PC-3 (cell line): ENCODE data around the gene BCL2L15. TPM values are rescaled to one million over a fixed set of nuclear protein-coding genes. Genes with fewer than 3 reads are reported as not detected.

Experiments used
- ATAC-seq: fragments of 200-7000 bp; cut with Tn5 transposase; 2 replicates; pipeline ENCODE4 v1.9.1; 2020; ENCODE audit warnings: mild to moderate bottlenecking, moderate library complexity
- BruUV-seq: library from RNA; stranded (reverse); fragments of 400-500 nt; replicated peaks from 2 replicates; lab custom pipeline; 2021; lab: Mats Ljungman, UMichigan
- CTCF ChIA-PET: fragments of 300-600 bp; sonication (Branson Sonifier 250); formaldehyde crosslinking; loops from one replicate; lab custom pipeline; 2022; ENCODE audit warnings: antibody characterized with exemption; lab: Charles Lee
- POLR2A ChIA-PET: fragments of 300-600 bp; sonication (Branson Sonifier 250); formaldehyde crosslinking; loops from one replicate; lab custom pipeline; 2022; ENCODE audit warnings: antibody characterized with exemption; ENCODE audit not compliant: unreplicated experiment; lab: Charles Lee
- DNase-seq: peaks from one replicate; pipeline ENCODE4 v3.0.0-alpha.2; 2015
- H2AFZ ChIP-seq: fragments of 300-600 bp; sonication (generic); 2 replicates; pipeline ENCODE4 v1.6.0; 2016; ENCODE audit warnings: antibody characterized with exemption, low read length
- H3F3A ChIP-seq: fragments of 300-600 bp; sonication (generic); one replicate; pipeline ENCODE4 v1.6.0; 2017; ENCODE audit warnings: antibody characterized with exemption, low read length, control low read depth, mild to moderate bottlenecking; ENCODE audit not compliant: unreplicated experiment
- H3K27ac ChIP-seq: fragments of 300-600 bp; sonication (generic); 2 replicates; pipeline ENCODE4 v1.5.1; 2016; ENCODE audit warnings: mild to moderate bottlenecking, low read length
- H3K27me3 ChIP-seq: fragments of 300-600 bp; sonication (generic); 2 replicates; pipeline ENCODE4 v1.6.1; 2016; ENCODE audit warnings: low read length, mixed read lengths
- H3K36me3 ChIP-seq: fragments of 300-600 bp; sonication (generic); 2 replicates; pipeline ENCODE4 v1.6.1; 2016; ENCODE audit warnings: low read depth, mixed run types, low read length, mixed read lengths
- H3K4me1 ChIP-seq: fragments of 300-600 bp; sonication (generic); 2 replicates; pipeline ENCODE4 v1.5.1; 2016; ENCODE audit warnings: low read length; ENCODE audit not compliant: insufficient read depth
- H3K4me2 ChIP-seq: fragments of 300-600 bp; sonication (generic); 2 replicates; pipeline ENCODE4 v1.6.0; 2016; ENCODE audit warnings: low read length
- H3K4me3 ChIP-seq: fragments of 300-600 bp; sonication (generic); 2 replicates; pipeline ENCODE4 v1.5.1; 2016; ENCODE audit warnings: mild to moderate bottlenecking, low read length, mixed read lengths
- H3K79me2 ChIP-seq: fragments of 300-600 bp; sonication (generic); 2 replicates; pipeline ENCODE4 v1.6.1; 2017; ENCODE audit warnings: low read length, mixed read lengths
- H3K9ac ChIP-seq: fragments of 300-600 bp; sonication (generic); 2 replicates; pipeline ENCODE4 v1.6.0; 2016; ENCODE audit warnings: mild to moderate bottlenecking, low read length
- H3K9me2 ChIP-seq: fragments of 300-600 bp; sonication (generic); replicated peaks from 2 replicates; pipeline ENCODE4 v1.6.1; 2016; ENCODE audit warnings: mixed run types, low read length, mixed read lengths
- H3K9me3 ChIP-seq: fragments of 300-600 bp; sonication (generic); 2 replicates; pipeline ENCODE4 v1.6.1; 2016; ENCODE audit warnings: low read length, mixed read lengths
- H4K20me1 ChIP-seq: fragments of 300-600 bp; sonication (generic); 2 replicates; pipeline ENCODE4 v1.6.1; 2016; ENCODE audit warnings: low read length, mixed read lengths
- EZH2 ChIP-seq: fragments of 300-600 bp; sonication (generic); IDR thresholded peaks from one replicate; pipeline ENCODE4 v1.6.1; 2017; ENCODE audit warnings: antibody characterized with exemption, mild to moderate bottlenecking, low read length; ENCODE audit not compliant: unreplicated experiment
- EZH2phosphoT487 ChIP-seq: fragments of 300-600 bp; sonication (generic); IDR thresholded peaks from 2 replicates; pipeline ENCODE4 v1.6.1; 2018; ENCODE audit warnings: mild to moderate bottlenecking, antibody characterized with exemption, low read length, borderline replicate concordance
- intact Hi-C: fragments of 100-400 bp; cut with micrococcal nuclease; formaldehyde crosslinking; loops from 2 replicates; pipeline ENCODE4 v1.9.0; 2023
- total RNA-seq: library from RNA; depleted of rRNA; stranded (reverse); fragments of >200 nt; gene quantifications from 2 replicates; pipeline ENCODE4 v1.2.3, GENCODE V29; 2014
- TF ChIP-seq, protein P1 (sequence below): fragments of 300-600 bp; sonication (generic); conservative IDR thresholded peaks from 2 replicates; pipeline ENCODE4 v1.5.1; 2017; ENCODE audit warnings: antibody characterized with exemption, low read depth, mild to moderate bottlenecking, low read length

The BCL2L15 gene
- total RNA-seq, 1 experiment from 2014 or later: 0.29 TPM

DNA sequence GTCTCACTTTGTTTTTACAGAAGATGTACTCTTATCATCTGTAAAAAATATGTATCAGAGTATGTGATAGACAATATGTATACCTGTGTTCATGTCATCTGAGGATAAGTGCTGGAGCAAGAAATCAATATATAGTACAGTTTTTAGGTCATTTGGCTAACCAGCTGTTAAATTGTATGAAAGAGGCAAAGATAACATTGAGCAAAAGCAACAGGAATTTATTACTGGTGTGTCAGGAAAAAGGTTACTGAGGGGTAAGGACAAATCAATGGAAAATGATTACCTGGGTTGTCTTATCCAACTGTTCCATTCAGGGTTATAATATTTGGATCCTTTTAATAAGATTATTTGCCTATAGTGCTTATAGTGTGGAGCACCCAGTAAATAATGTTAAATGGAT lies 46.6 kb upstream of the BCL2L15 start:
- Histone ChIP-seq H3K9me2 (no peaks in the 10 kb centered on the region), H3K4me3 (no peak overlapping the region), H2AFZ (no peak overlapping the region), H3F3A (peaks cover 5% of the 10 kb centered on the region), H3K4me2 (no peak overlapping the region), H3K79me2 (peaks cover 97% of the 10 kb centered on the region), H3K9ac (no peak overlapping the region), H3K36me3 (no peaks in the 10 kb centered on the region), H3K4me1 (peaks cover 31% of the 10 kb centered on the region), H3K27me3 (no peaks in the 10 kb centered on the region), H4K20me1 (peaks cover 43% of the 10 kb centered on the region), H3K27ac (no peak overlapping the region), H3K9me3 (no peaks in the 10 kb centered on the region)
- CTCF ChIA-PET: no interaction called here
- DNase-seq (no peak), ATAC-seq (no peak)
- TF ChIP-seq, protein P1, sequence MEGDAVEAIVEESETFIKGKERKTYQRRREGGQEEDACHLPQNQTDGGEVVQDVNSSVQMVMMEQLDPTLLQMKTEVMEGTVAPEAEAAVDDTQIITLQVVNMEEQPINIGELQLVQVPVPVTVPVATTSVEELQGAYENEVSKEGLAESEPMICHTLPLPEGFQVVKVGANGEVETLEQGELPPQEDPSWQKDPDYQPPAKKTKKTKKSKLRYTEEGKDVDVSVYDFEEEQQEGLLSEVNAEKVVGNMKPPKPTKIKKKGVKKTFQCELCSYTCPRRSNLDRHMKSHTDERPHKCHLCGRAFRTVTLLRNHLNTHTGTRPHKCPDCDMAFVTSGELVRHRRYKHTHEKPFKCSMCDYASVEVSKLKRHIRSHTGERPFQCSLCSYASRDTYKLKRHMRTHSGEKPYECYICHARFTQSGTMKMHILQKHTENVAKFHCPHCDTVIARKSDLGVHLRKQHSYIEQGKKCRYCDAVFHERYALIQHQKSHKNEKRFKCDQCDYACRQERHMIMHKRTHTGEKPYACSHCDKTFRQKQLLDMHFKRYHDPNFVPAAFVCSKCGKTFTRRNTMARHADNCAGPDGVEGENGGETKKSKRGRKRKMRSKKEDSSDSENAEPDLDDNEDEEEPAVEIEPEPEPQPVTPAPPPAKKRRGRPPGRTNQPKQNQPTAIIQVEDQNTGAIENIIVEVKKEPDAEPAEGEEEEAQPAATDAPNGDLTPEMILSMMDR: no peak
- TF ChIP-seq EZH2 (no peak), EZH2phosphoT487 (no peak)
- BruUV-seq: no TSS peak
- intact Hi-C loops: no loop called here
- POLR2A ChIA-PET: no interaction called here

DNA sequence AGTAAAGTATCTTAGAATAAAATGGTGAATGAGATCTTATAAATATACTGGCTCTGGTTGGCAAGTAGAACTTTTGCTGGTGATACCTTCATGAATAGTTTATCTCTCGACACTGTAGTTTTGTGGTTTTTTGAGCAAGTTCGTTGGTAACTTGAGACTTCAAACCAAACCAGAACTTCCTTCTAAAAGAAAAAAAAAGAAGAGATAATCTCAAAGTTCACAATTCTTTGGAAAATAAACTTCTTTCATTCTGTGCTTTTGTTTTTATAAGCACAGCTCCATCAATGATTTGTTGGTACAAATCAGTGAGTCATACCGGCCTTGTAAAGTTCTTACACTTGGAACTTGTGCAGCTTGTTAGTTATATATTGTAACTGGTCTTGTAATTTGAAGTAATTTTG lies 44.1 kb upstream of the BCL2L15 start:
- Histone ChIP-seq H3K4me2 (peak overlapping the region; percentile 96), H3K9me2 (no peaks in the 10 kb centered on the region), H3K9me3 (no peaks in the 10 kb centered on the region), H3K4me3 (peak overlapping the region; percentile 86), H3K27ac (peak overlapping the region; percentile 41), H3K27me3 (no peaks in the 10 kb centered on the region), H3K36me3 (no peaks in the 10 kb centered on the region), H4K20me1 (peaks cover 29% of the 10 kb centered on the region; the same call in 1 of the 2 replicates), H2AFZ (no peak overlapping the region), H3K79me2 (peaks cover 78% of the 10 kb centered on the region), H3F3A (no peaks in the 10 kb centered on the region), H3K9ac (peak overlapping the region; percentile 82; the same call in 1 of the 2 replicates), H3K4me1 (peaks cover 32% of the 10 kb centered on the region)
- ATAC-seq (peak; percentile 12), DNase-seq (peak; percentile 63)
- intact Hi-C loops: loop anchor here (1.0 kb wide), 1 partner anchor 119 kb away; the partner anchor contains the start of gene RSBN1
- ChIA-PET POLR2A (interaction anchor here (0.6 kb wide), 1 partner anchor 386 kb away, joined by 5 read pairs; no protein-coding TSS in a partner anchor), CTCF (no interaction called here)
- BruUV-seq: no TSS peak
- TF ChIP-seq, protein P1: no peak
- TF ChIP-seq EZH2phosphoT487 (no peak), EZH2 (no peak)

DNA sequence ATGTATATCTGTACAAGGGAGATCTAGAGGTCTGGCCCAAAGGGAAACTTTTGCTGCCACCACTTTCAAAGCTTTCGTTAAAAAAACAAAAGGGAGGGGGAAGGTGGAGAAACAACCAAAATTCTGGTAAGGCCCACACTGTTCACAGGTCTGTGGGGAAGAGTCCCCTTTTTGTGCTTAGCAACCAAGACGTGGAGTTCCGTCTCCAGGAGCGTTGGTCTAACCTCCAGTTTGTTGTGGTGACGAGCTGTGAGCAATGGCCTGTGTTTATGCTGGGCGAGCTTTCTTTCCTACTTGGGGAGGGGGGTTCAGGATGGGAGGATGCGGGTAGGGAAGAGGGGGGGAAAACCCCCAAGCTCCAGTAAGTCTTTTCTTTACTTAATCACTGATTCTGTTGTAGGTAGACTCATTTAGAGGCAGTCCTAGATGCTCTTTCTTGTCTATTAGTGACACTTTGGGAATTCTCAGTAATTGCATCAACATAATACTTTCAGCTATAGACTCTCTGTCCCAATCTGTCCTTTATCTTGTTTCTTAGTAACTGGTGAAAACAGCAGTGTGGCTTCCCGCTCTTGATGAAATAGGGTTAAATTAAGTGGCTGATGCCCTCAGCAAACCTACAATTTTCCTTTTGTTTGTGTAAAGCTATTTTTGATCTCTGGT lies 43.2 kb upstream of the BCL2L15 start:
- Histone ChIP-seq H3K79me2 (peaks cover 70% of the 10 kb centered on the region), H3F3A (no peaks in the 10 kb centered on the region), H2AFZ (peak overlapping the region; percentile 99), H3K27me3 (no peaks in the 10 kb centered on the region), H3K9me2 (no peaks in the 10 kb centered on the region), H3K4me3 (peak overlapping the region; percentile 86), H3K9me3 (no peaks in the 10 kb centered on the region), H3K36me3 (no peaks in the 10 kb centered on the region), H3K27ac (peak overlapping the region; percentile 41), H3K9ac (peak overlapping the region; percentile 82), H3K4me2 (peak overlapping the region; percentile 96), H3K4me1 (peaks cover 32% of the 10 kb centered on the region), H4K20me1 (peaks cover 26% of the 10 kb centered on the region; the same call in 1 of the 2 replicates)
- ChIA-PET POLR2A (interaction anchor here (0.5 to 1.0 kb wide), 6 partner anchors 25 to 579 kb away, joined by 3 to 6 read pairs (median 4); partner anchors contain the start of gene PHTF1), CTCF (no interaction called here)
- TF ChIP-seq, protein P1: no peak
- no peak for TF ChIP-seq EZH2
- no peak for TF ChIP-seq EZH2phosphoT487
- BruUV-seq: no TSS peak
- ATAC-seq (peak; percentile 30), DNase-seq (peak; percentile 54)
- intact Hi-C loops: loop anchor here (1.0 kb wide), 1 partner anchor 118 kb away; the partner anchor contains the start of gene RSBN1
